Measurements from ENCODE around the gene ART1. TPM values are rescaled to one million over a fixed set of nuclear protein-coding genes. Genes with fewer than 3 reads are reported as not detected.

Gene ART1
- total RNA-seq, 4 donors from 2014 or later, result not detected

DNA sequence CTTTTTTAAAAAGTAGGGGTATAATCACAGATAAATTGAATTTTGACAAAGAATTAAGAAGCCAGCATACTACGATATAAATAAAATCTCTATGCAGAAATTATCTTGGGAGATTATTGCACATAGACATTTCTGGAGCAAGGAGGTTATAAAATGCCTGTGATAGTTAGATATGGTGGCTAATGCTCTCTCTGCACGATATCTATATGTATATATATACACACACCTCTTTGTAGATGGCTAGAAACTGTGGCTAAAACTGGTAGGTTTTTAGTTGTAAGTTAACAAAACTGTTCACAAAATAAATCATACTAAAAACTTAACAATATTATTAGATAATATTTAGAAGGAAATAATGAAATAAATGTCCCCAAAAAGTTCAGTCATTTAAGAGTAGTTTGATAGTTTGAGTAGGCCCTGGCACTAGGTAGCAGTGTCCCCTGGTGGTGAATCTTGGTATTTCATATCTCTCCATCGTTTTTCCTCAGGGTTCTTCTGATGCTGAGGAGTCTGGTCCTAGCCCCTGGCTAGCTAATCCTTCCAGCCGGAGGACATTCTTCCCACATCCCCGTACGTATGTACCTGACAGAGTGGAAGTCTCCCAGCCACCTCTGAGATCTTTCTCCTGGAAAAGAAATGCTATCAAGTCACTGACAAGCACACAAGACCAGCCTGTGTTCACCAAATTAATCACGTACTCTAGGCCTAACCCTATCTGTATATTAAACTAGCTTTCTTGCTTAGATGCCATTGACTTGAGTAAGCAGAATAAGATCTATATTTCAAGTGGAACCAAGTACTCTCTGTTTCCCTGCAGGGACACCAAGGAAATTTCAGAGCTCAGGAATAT is 35.3 kb upstream of the ART1 start:
- Histone ChIP-seq H3K27me3 (no peaks in the 10 kb centered on the region), H3K27ac (no peak overlapping the region), H3K36me3 (no peaks in the 10 kb centered on the region), H3K4me3 (no peak overlapping the region), H3K9me3 (no peaks in the 10 kb centered on the region), H3K4me1 (no peaks in the 10 kb centered on the region)
- TF ChIP-seq CTCF (IDR thresholded peaks at IDR 0.05), result peak; percentile 60 to 92 (median 84)
- TF ChIP-seq POLR2A (IDR thresholded peaks at IDR 0.05), result no peak
- DNase-seq, result peak in 1 of 3 donors; percentile 51

- Histone ChIP-seq H3K36me3 (no peaks in the 10 kb centered on the region), H3K4me1 (no peaks in the 10 kb centered on the region), H3K27me3 (no peaks in the 10 kb centered on the region), H3K9me3 (no peaks in the 10 kb centered on the region), H3K27ac (no peak overlapping the region), H3K4me3 (no peak overlapping the region)
- no peak for DNase-seq
- TF ChIP-seq POLR2A (IDR thresholded peaks at IDR 0.05) (no peak), CTCF (IDR thresholded peaks at IDR 0.05) (no peak)
Observed at GRCh38 chr11:3610846-3611245, 34.1 kb upstream of the ART1 start.

DNA sequence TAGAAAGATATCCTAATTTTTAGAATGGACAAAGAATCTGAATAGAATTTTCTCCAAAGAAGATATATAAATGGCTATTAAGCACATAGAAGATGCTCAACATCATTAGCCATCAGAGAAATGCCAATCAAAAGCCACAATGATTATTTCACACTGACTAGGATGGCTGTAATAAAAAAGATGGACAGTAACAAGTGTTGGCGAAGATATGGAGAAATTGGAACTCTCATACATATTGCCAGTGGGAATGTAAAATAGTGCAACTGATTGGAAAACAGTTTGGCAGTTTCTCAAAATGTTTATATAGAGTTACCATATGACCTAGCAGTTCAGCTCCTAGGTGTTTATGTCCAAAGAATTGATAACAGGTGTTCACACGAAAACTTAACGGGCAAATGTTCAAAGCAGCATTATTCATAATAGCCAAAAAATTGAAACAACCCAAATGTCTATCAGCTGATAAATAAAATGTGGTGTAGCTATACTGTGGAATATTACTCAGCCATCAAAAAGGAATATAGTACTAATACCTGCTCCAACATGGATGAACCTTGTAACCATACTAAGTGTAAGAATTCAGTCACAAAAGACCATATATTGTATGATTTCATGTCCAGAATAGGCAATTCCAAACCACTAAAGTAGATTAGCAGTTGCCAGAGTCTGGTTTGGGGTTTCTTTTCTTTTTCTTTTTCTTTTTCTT is 32.8 kb upstream of the ART1 start:
- Histone ChIP-seq H3K4me3 (no peak overlapping the region), H3K27me3 (no peaks in the 10 kb centered on the region), H3K9me3 (no peaks in the 10 kb centered on the region), H3K36me3 (no peaks in the 10 kb centered on the region), H3K4me1 (no peaks in the 10 kb centered on the region), H3K27ac (no peak overlapping the region)
- no peak for TF ChIP-seq CTCF (IDR thresholded peaks at IDR 0.05)
- TF ChIP-seq POLR2A (IDR thresholded peaks at IDR 0.05), result no peak
- DNase-seq, result no peak

DNA sequence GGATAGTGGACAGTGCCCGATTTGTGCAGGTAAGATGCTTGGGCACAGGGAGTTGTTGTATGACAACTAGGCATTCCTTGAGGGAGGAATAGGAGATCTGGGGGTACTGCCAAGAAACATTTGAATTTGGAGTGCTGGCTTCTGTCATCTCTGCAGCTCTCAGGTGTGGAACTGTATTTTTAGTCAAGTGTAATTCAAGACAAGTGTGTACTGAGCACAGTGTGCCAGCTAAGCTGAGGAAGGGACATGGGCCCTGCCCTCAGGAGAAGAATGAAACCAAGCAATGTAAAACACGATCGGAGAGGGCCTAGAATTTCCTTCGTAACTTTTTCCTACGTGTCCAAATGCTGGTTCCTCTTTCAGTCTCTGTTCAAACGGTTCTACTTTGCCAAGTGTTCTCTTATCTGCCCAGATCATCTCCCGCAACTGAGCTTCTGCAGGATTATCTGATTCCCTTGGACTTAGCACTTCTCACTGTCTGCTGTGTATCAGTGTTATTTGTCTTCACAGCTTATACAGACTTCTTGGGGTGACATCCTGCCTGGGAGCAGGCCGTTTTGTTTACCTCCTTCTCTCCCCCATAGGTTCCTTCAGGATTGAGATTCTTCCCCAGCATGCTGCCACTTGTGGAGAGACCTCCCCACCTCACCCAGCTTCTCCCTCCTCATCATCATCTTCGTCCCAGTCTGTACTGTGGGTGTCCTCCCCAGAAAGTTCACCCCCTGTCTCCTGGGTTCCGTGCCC is 30.8 kb upstream of the ART1 start:
- Histone ChIP-seq H3K27me3 (no peaks in the 10 kb centered on the region), H3K9me3 (no peaks in the 10 kb centered on the region), H3K4me3 (no peak overlapping the region), H3K27ac (no peak overlapping the region), H3K4me1 (no peaks in the 10 kb centered on the region), H3K36me3 (no peaks in the 10 kb centered on the region)
- TF ChIP-seq CTCF (IDR thresholded peaks at IDR 0.05), result no peak
- no peak for TF ChIP-seq POLR2A (IDR thresholded peaks at IDR 0.05)
- DNase-seq, result no peak

GRCh38 chr11:3614742-3615171 is 30.2 kb upstream of the ART1 start:
- TF ChIP-seq CTCF (IDR thresholded peaks at IDR 0.05) (no peak), POLR2A (IDR thresholded peaks at IDR 0.05) (no peak)
- no peaks in the 10 kb centered on the region for H3K4me1 ChIP-seq
- no peak overlapping the region for H3K27ac ChIP-seq
- H3K9me3 ChIP-seq, result no peaks in the 10 kb centered on the region
- H3K27me3 ChIP-seq, result no peaks in the 10 kb centered on the region
- DNase-seq, result peak in 1 of 3 donors; percentile 43
- no peak overlapping the region for H3K4me3 ChIP-seq
- no peaks in the 10 kb centered on the region for H3K36me3 ChIP-seq

All from Peyer's patch (tissue), 4 donors.